NCI-H1436 (cell line): ENCODE data around the gene RNF166.

ENCODE experiments used
- DNase-seq: peaks from one replicate; lab custom pipeline; 2025; lab: John Stamatoyannopoulos, UW

Gene RNF166

DNA sequence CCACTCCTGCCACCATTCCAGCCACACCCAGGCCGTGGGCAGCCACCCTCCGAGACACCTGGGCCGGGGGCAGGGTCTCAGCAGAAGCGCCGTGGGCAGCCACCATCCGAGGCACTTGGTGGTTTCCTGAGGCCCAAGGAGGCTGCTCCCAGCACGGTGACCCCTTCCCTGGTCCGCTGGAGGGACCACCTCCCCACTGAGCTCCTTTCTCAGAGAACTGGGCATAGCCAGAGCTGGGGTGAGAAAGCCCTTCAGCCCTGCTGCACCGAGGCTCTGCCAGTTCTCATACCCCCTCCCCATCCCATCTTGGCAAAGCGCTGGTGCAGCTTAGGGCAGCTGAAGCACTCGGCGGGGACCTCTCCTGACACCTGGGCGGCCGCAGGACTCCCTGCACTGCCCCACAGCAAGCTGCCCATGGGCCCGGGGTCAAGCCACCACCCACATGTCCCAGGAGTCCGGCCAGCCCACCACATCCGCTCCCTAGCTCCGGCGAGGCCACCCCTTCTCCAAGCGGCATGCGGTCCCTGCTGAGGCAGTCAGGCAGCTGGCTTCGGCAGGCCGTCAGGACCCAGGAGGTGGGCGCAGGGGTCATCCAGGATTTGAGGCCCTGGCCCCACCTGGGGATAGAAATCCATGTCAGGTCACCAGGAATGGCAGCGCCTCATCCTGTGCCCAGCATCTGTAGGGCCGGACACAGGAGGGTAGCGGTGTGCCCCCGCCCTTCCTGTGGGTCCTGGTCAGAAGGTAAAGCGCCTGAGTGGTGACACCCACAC is 54.0 kb downstream of the RNF166 start:
- no peak for DNase-seq

DNA sequence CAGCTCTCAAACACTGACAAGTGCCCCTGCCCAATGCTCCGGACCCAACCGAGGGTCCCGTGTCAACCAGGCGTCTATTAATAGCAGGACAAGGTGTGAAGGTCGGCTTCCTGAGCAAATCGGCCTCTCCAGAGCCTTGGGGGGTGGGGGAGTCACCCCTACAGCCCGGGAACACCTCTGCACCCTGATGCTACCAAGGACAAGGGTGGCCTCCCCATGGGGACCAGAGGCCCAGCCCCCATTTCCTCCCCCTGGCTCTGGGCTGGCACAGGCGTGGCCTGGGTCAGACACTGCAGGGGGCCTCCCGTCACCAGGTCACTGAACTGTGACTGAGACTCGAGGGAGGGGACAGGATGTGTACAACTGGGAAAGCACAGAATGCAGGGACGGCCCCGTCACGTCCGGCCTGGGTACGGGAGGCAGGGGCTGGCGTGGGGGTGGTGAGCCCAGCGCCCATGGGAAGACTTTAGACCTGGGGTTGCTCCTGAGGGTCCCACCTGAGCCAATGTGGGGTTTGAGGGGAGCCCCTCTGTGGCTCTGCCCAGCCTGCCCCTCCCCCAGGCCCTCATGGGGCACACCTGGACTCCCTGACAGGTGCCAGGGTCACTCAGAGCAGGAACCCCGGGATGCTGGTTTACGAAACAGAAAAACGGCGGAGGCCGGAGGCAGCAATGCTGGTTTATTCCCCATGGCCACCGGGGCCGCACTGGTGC is 54.8 kb downstream of the RNF166 start:
- no peak for DNase-seq

DNA sequence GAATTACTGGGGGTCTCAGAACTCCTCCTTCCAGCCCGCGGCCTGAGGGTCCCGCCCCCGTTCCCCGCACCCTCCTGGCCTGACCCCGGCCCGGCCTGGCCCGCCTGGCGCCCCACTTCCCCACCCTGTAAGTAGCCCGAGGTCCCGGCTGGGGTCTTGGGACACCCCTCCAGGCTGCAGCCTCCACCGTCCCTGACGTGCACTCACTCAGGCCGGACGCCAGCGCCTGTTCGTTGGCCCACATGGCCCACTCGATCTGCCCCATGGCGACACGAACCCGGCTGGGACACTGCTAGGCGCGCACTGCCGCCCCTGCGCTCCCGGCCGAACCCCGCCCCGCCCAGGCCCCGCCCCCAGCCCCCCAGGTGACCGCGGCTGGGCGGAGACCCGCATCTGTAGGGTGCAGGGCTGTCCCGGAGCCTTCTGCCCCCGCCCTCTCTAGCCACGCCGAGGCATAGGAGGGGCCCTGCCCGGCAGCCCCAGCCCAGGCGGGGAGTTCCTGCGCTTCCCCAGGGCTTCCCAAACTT is 55.4 kb downstream of the RNF166 start, which contains the start of gene CYBA:
CYBA (minus strand) TSS at position 305 of the 527 bp plus-strand sequence; CDS start at position 265, 40 bp downstream.
- no peak for DNase-seq

- DNase-seq, result peak; percentile 67
These were observed 56.1 kb downstream of the RNF166 start for GRCh38 chr16:88649924-88650748.

DNA sequence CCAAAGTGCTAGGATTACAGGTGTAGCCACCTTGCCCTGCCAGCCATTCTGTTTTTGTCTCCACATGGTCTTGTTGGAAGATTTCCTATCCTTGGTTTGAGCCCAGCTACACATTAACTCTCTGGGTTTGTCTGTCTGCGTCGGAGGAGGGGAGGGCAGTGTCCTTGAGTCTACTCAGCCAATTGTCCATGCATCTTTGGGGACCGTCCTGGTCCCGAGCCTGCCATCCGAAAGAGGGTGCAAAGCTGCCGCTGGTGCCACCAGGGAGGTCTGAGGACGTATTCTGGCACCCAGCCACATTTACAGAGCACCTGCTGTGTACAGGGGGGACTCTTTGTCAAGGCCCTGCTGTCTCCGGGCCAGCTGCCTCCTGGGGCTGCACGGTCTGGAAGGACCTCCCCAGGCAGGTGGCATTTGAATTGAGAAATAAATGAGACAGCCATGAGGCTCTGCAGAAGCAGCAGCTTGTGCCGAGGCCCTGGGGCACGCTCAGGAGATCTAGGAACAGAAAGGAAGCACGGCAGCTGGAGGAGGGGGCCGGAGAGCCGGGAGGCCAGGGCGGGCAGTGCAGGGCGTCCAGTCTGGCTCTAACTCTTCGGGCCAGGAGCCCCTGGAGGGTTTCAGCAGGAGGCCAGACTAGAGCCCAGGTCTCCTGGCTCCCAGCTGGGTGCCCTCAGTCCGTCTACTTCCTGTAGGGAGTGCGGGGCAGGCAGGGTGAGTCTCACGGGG is 56.8 kb downstream of the RNF166 start:
- peak; percentile 87 for DNase-seq

DNA sequence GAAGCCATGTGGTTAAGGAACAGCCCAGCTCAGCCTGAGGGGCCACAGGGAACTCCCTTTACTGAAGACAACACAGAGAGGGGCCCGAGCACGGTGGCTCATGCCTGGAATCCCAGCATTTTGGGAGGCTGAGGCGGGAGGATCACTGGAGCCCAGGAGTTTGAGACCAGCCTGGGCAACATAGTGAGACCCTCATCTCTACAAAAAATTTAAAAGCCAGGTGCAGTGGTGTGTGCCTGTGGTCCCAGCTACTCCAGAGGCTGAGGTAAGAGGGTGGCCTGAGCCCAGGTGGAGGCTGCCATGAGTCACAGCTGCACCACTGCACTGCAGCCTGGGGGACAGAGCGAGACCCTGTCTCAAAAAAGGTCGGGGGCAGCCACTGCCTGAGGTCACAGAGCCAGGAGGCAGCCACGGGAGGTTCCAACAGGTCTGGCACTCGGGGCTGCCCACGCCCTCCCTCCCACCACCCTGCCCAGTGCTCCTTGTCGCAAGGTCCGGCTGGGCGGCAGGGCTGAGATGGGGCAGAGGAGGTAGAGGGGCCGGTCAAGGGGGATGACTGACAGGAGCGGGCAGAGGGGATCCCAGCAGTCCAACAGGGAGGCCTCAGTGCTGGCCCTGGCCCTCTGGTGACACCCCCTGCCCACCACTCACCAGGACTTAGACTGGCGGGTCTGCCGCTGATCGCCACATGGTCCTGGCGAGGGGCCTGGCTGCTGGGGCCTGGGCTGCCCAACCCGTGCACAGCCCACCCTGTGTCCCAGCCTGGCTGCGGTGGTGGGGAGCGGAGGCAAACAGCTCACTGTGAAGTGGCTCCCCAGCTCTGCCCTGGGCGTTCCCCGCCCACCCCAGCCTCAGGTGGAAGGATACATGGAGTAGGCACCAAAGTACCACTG is 58.8 kb downstream of the RNF166 start:
- no peak for DNase-seq
